ENCODE data around the gene RANBP3. TPM values are rescaled to one million over a fixed set of nuclear protein-coding genes. Genes with fewer than 3 reads are reported as not detected.
"Not testable (repeated sequence)": the region's sequence is repeated elsewhere in the genome, so short reads cannot be mapped to it uniquely, and the experiment has no call there.

The RANBP3 gene, protein sequence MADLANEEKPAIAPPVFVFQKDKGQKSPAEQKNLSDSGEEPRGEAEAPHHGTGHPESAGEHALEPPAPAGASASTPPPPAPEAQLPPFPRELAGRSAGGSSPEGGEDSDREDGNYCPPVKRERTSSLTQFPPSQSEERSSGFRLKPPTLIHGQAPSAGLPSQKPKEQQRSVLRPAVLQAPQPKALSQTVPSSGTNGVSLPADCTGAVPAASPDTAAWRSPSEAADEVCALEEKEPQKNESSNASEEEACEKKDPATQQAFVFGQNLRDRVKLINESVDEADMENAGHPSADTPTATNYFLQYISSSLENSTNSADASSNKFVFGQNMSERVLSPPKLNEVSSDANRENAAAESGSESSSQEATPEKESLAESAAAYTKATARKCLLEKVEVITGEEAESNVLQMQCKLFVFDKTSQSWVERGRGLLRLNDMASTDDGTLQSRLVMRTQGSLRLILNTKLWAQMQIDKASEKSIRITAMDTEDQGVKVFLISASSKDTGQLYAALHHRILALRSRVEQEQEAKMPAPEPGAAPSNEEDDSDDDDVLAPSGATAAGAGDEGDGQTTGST
- total RNA-seq = 91.8 and 95.5 TPM in 2 replicates

DNA sequence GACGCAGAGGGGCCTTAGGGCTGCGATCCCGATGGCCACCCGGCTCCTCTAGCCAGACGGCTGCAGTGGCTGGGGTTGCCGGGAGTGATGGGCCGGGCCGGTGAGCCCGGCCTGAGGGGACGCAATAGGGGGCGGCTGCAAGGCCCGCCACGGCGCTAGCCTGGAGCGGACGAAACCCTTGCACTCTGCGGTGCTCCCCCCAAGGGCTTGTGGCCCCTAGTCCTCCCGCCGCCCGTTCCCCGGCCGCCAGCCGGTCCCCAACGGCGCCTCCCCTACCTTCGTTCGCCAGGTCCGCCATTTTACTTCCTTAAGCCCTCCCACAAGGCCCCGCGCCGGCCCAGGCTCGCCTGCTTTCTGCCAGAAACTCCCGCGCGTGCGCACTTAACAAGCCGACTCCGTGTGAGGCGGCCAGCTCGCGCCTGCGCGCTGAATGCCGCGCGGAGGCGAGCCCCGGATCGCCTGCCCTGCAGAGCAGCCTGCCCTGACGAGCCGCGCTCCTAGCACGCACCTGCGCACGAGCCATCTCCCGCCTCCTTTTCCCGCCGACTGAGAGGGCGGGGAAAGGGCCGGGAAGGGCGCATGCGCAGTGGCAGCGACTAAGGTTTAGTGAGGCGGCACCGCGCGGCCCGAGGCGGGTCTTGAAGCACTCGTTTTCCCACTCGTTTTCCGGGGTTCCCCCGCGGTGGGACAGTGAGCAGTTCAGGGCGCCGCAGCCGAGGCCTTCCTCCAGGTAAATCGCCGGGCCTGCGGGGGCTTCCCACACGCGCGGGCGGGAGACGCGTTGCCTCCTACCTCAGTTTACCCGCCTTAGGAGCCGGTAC lies at the start of gene RANBP3:
RANBP3 (minus strand) TSS at position 356 of the 821 bp plus-strand sequence; CDS start at position 298, 58 bp downstream.
- intact Hi-C loops (cut with micrococcal nuclease) = loop anchor here (1.0 to 5.0 kb wide), 4 partner anchors 74 to 384 kb away; partner anchors contain the start of genes CLPP, DUS3L and VMAC

DNA sequence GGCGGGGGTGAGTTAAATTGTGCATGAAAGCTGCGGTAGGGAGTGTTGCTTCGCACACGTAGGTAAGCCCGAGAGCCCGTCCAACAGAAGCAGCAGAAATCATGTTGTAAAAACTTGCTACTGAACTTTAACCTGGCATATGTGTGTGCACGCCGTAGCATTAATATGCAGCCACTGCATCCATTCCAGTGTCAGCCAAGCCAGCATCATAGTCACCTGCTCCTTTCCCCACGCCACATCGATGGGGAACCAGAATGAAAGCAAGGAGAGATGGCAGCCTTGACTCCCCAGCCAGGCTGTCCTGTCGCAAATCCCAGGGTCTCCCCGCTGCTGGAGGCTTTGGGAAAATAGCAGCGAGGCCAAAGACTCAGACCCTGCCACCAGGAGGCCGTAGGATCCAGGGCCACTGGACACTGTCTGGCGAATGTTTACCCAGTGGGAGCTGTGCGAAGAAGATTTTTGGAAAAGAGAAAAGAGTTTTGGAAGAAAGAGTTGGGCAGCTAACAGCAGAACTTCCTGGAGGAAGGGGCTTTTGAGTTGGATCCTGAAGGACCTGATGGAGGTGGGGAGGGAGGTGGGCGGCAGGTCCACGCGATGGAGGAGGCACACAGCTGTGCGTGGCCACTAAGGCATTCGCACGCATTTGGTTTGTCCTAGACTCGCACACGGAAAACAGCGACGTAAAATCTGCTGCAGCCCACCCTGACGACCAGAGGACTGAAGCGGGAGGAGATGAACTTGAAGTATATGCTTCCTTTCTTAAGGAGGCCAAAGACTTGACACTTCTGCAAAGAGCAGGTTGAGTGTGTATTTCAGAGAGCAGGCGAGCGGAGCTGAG lies 48.7 kb upstream of the RANBP3 start:
- intact Hi-C loops (cut with micrococcal nuclease) = no loop called here

DNA sequence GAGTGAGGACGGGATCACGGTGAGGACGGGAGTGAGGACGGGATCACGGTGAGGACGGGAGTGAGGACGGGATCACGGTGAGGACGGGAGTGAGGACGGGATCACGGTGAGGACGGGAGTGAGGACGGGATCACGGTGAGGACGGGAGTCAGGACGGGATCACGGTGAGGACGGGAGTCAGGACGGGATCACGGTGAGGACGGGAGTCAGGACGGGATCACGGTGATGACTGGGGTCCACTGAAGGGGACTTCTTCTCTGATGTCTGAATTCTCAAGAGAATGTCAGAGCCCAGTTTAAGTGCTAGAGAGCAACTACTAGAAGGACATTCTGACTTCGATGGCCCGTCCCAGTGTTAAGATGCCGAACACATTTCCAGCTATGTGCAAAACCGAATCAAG lies 46.8 kb upstream of the RANBP3 start:
- intact Hi-C loops (cut with micrococcal nuclease) = not testable (repeated sequence)

DNA sequence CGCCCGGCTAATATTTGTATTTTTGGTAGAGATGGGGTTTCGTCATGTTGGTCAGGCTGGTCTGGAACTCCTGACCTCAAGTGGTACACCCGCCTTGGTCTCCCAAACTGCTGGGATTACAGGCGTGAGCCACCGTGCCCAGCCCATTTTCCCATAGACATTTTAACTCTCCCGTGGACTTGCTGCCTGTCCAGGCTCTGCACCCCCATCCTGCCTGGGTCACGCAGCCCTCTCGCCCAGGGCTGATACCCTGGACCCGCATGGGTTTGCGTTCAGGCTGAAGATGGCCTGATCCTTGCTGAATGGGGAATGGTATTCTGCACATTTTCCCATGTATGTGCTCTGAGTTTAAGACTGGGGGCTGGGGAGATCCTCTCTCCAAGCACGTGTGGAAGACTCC lies 46.0 kb upstream of the RANBP3 start:
- intact Hi-C loops (cut with micrococcal nuclease) = loop anchor here (2.0 kb wide), 1 partner anchor 219 kb away; the partner anchor contains the start of gene NRTN

DNA sequence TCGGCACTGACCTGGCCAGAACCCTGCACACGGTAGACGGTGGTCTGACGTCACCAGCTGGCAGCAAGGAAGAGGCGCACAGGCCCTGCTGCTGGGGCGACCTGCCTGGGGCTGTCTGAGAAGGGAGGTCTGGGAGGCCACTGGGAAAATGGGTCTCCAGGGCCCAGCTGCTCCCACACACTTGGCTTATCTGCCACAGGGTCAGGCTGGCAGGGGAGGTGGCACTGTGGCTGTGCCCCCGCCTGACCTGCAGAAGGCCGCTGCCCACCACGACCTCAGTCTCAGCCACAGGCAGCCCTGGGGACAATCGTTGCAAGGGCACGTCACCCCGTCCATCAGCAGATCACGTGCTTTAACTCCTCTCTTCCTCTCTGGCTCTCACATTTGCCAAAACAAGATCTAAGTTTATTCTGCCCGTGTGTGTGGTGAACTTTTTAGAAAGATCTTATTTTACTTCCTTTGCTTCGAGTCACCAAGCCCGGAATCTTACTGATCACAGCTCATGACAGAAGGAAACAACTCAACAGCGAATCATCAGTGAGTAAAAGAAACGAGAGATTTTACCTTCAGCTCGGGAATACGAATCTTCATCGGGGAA lies 45.2 kb upstream of the RANBP3 start:
- intact Hi-C loops (cut with micrococcal nuclease) = loop anchor here (2.0 kb wide), 1 partner anchor 218 kb away; the partner anchor contains the start of gene NRTN

DNA sequence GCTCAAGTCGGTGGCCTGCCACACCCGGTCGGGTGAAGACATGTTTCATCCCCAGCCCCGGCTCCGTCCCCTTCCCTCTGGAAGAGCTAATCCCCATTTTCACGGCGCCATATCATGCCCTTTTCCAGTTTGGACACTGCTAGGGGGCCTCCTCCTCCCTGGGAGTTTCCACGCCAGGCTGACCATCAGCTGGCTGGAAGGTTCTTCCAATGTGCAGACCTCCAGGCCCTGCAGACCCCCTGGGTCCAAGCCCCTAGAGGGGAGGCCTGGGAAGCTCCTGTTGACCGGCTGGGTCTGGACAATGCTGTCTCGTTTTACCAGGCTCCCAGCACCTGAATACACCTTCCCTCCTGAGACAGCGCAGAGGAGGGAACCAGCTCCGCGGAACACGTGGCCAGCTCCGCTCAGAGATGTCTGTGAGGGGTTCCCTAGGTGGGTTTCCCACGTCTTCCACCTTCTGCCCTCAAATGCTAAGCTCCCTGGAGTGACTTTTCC lies 44.7 kb upstream of the RANBP3 start:
- intact Hi-C loops (cut with micrococcal nuclease) = loop anchor here (1.0 to 2.0 kb wide), 2 partner anchors 35 to 218 kb away; partner anchors contain the start of gene NRTN

DNA sequence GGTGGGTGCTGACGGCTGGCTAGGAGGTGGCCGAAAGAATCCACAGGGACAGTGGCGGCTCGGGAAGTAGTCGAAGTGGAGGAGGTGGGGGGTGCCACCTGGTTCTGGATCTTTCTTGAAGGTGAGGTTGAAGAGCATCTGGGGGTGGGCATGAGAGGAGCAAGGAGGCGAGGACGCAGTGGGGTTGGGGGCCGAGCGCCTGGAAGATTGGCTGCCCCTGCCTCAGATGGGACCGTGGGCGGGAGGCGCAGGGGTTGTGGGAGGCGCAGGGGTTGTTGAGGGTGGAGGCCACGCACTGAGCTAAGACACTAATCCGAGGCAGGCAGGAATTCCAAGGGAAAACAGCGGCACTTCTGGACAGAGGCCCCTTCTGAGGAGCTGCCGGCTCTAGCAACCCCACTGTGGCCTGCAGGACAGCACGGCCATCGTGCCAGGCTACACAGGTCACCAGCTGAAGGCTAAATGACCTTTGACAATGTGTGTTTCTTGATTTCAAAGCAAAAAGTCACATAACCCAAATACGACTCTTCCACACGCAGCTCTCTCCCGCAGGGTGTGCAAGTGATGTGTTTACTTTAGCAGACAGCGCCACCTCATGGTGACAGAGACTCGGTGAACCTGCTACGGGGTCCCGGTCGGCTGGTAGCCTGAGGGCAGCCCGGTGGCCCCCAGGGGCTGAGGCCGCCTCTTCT lies 44.1 kb upstream of the RANBP3 start:
- intact Hi-C loops (cut with micrococcal nuclease) = loop anchor here (1.0 to 2.0 kb wide), 2 partner anchors 35 to 217 kb away; partner anchors contain the start of gene NRTN

DNA sequence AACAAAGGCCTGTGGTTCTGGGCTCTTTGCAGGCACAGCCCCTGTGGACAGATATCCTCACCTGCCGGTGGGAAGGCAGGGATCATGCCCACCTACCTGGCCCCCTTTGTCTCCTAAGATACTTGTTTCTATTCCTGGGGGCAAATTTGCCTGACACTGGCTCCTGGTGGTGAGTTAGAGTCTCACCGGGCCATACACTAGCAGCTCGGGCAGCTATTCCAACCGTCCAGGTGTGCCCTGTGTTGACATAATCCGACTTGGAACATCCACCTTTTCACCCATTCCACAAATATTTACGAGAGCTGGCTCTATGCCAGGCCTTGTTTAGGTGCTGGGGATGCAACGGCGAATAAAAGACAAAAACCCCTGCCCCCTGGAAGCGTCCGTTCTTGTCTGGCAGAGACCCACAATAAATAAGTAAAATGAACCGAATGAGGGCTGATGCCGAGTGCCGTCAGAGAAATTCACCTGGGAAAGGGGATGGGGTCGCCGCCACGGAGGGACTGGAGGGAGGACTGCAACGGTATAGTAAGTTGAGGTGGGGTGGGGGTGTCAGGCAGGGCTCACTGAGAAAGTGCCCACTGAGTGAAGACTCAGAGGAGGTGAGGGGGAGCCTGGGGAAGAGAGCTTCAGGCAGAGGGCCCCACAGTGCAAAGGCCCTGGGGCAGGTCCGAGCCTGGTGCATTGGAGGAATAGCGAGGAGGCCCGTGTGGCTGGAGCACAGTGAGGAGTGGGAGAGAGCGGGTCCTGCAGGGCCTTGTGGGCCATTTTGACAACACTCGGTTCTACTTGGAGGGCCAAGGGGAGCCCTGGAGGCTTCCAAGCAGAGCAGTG lies 43.2 kb upstream of the RANBP3 start:
- intact Hi-C loops (cut with micrococcal nuclease) = no loop called here

DNA sequence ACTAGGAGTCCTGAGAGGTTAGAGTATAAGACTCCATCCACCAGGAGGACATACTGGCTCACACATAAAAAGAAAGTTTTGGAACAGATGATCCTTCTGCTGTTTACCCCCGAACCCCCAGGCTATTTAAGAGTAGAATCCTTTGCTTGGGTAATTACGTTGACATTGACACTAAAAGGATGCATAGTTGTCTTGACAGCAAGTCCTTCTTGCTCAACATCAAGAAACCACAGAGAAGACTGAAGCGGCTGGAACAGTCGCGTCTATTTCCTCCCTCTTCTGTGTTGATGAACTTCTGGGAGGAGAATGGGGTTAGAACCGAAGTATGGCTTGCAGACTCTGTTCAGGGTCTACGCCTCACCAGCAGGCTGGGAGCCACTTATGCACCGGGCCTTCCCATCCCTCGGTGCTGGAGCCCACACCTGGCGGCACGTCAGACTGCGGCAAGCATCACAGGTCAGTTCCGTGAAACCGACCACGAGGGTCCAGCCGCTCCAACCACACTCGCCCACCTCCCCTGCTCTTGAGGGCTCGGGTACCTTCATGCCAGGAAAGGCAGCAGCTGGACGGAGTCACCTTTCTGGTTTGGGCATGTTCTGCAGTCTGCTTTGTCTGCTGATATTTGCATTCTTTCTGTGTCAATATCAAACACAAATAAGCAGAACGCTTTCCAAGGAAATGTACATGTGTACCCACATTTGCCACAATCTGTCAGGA lies 42.4 kb upstream of the RANBP3 start:
- intact Hi-C loops (cut with micrococcal nuclease) = no loop called here

DNA sequence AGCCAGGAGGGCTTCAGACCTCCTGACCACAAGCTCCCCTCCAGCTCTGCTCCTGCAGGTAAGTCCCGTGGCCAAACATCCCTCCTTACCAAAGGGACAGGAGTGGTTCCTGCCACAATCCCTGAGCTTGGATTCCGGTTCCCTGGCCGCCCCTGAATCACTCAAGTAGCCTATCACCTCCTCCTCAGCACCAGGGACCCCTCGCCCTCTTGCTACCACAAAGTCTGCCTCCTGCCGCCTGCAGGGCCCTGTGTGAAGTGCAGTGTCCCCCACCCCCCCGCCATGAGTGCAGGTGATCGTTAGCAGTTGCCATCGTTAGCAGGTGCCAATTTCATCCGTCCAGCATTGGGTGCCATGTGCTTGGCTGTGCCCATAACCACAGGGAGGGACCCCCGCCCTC lies 40.8 kb upstream of the RANBP3 start:
- intact Hi-C loops (cut with micrococcal nuclease) = no loop called here

DNA sequence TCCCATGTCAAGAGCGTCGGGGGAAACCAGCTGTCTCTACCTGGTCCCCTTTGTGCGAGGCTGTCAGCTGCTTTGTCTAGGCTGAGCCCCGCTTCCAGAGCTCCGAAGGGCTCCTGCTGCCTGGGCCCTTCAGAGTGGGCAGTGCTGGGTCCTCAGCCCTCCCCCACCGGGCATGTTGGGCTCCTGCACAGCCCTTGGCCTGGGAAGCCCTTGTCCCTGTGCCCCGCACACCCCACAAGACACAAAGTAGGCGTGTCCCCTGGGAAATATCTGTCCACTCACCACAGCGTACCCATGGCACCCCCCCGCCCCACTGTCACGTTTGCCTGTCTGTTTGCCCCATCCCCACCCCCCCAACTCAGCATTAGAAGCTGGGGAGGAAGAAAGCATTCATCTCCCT lies 39.6 kb upstream of the RANBP3 start:
- intact Hi-C loops (cut with micrococcal nuclease) = no loop called here

DNA sequence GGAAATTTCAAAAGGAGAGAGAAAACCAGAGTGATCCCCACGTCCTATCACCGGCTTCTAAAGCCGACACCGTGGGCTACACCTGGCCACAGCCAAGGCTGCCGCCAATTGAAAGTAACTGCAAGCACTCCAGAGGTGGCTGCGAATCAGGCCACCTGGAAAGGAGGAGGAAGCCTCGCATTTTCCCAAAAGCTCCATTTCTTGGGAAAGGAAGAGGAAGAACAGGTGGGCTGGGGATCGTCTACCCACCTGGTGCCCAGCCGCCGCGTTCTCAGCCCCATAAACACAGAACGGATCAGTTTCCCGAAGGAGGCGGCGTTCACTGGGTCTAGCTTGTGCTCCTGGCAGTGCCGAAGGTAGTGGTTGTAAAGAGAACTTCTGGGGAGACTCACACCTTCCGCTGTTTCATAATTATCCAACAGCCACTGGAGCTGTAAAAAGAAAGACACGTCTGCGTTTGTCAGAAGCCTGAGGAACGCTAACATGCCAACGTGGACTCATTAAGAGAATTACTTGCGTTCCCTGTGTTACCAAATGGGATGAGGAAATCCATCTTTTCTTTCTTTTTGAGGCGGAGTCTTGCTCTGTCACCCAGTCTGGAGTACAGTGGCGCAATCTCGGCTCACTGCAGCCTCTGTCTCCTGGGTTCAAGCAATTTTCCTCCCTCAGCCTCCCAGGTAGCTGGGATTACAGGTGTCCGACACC lies 38.1 kb upstream of the RANBP3 start:
- intact Hi-C loops (cut with micrococcal nuclease) = no loop called here

DNA sequence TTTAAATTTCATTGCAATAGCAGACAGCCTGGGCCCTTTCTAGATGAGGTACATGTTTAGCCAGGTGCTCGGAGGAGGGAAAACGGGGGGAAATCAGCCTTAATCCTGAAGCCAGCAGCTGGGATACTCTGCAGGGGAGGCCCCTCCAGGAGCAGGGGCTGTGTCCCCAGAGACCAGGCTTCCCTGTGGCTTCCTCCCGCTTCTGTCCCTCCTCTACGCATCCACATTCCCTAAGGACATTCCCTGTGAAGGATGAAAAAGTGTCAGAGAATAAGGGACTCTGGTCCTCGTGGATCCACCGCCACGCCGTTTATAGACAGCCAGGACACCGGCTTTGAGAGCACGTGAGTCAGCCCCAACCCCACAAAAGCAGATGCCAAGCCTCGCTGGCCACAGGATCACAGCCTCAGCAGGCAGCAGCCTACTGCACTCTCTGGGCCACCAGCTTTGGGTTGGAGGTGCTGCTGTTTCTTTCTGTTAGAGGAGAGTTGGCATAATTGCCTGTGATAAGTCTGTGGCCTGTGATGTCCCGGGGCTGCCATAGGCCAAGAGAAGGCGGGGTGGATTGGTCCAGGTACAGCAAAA lies 36.7 kb upstream of the RANBP3 start:
- intact Hi-C loops (cut with micrococcal nuclease) = no loop called here

DNA sequence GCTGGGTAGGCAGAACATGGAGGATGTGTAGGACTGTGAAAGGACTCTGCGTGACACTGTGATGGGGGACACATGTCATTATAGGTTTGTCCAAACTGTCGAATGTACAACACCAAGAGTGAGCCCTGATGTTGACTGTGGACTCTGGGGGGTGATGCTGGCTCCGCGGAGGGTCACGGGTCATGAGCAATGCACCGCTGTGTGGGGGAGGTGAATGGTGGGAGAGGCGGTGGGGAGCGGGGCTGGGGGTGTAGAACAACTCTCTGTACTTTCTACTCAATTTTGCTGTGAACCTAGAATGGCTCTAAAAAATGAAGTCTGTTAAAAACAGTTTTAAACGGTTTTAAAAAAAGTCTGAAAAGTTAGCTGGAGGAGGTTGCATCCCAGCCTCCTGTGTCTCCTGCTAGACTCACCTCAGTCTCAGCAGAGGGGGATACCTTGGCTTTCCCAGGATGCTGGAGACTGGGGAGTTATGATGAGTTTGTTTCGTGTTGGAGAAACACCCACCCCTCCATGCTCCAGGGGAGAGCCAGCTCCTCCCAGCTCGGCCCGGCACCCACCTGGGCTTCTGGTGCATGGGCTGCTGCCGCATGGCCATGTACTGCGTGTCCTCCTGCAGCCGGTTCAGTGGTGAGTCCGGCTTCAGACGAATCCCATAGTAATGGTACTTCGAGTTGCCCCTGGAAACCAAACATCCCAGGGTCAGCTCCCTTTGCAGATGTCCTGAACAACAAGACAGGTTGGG lies 34.7 kb upstream of the RANBP3 start:
- intact Hi-C loops (cut with micrococcal nuclease) = no loop called here

DNA sequence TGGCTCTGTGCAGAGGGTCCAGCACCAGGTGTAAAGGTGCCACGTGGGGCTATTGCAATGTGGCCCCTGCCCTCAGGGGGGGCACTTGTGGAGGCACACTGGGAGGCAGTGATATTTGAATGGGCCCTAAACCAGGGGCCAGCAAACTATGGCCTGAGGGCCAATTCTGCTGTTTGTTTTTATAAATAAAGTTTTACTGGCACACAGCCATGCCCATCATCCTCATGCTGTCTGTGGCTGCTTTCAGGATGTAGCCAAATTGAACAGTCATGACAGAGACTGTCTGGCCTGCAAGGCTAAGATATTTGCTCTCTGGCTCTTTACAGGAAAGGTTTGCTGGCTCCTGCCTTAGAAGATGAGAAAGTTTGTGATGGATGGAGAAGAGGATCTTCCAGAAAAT lies 33.9 kb upstream of the RANBP3 start:
- intact Hi-C loops (cut with micrococcal nuclease) = no loop called here

DNA sequence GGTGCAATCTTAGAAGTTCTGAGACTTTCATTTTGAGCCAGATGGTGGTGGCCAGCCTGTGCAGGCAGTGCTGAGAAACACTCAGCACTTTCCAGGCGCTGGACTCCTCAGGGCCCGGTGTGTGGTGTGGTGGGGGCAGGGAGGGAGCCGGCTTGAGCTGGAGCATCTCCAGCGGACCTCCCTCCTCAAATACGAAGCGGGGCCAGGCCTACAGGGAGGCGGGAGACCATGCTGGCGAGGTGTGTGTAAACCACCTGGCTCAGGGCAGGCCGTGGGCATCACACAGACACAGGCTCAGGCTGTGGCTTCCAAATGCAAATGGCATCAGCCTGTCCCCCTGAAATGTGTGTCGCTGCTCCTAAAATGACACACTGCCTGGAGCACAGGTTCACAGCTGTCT lies 33.3 kb upstream of the RANBP3 start:
- intact Hi-C loops (cut with micrococcal nuclease) = no loop called here

All from T-helper 2 cell treated with Interferon-gamma antibody and Interleukin-4, amounts not matched to agents 100 ng/mL and 5 ng/mL, for 36 hours (primary cell).